GM19240 (cell line): ENCODE data around the gene GSC2.
A peak's percentile ranks its signal among the peaks of the same experiment; 100 is the strongest.

Experiments
- DNase-seq: peaks from one replicate; pipeline ENCODE4 v3.0.0; 2011; ENCODE audit warnings: low spot score; ENCODE audit not compliant: insufficient read length

Gene GSC2

GRCh38 chr22:19134176-19134831 is 15.8 kb downstream of the GSC2 start:
- DNase-seq = no peak

- no peak for DNase-seq
Measured at GRCh38 chr22:19133561-19133960, 16.5 kb downstream of the GSC2 start.

- no peak for DNase-seq
Measured at GRCh38 chr22:19132693-19133400, 17.2 kb downstream of the GSC2 start.

- no peak for DNase-seq
Measured at GRCh38 chr22:19132153-19132552, 17.9 kb downstream of the GSC2 start.

GRCh38 chr22:19131685-19132015 is 18.4 kb downstream of the GSC2 start:
- DNase-seq = no peak

GRCh38 chr22:19130959-19131684 is 19.0 kb downstream of the GSC2 start, which contains the start of gene TSSK2:
Gene TSSK2 (plus strand): TSS chr22:19131308. CDS start chr22:19131400, 92 bp downstream.
- no peak for DNase-seq

GRCh38 chr22:19129871-19130270 is 20.2 kb downstream of the GSC2 start:
- DNase-seq = no peak

- no peak for DNase-seq
Measured at GRCh38 chr22:19128946-19129727, 21.0 kb downstream of the GSC2 start.

GRCh38 chr22:19128009-19128401 is 22.1 kb downstream of the GSC2 start:
- no peak for DNase-seq

- no peak for DNase-seq
Measured at GRCh38 chr22:19127329-19128008, 22.6 kb downstream of the GSC2 start.

GRCh38 chr22:19126309-19127273 is 23.5 kb downstream of the GSC2 start:
- DNase-seq = no peak

GRCh38 chr22:19125474-19126308 is 24.4 kb downstream of the GSC2 start:
- no peak for DNase-seq

GRCh38 chr22:19125011-19125410 is 25.1 kb downstream of the GSC2 start:
- no peak for DNase-seq

GRCh38 chr22:19124377-19124776 is 25.7 kb downstream of the GSC2 start:
- DNase-seq = no peak

GRCh38 chr22:19123936-19124335 is 26.2 kb downstream of the GSC2 start:
- no peak for DNase-seq

GRCh38 chr22:19122752-19123492 is 27.2 kb downstream of the GSC2 start:
- DNase-seq = no peak

GRCh38 chr22:19122143-19122751 is 27.8 kb downstream of the GSC2 start, which contains the start of gene DGCR2:
Gene DGCR2 (minus strand): TSS chr22:19122412. CDS start chr22:19122206, 206 bp downstream.
- DNase-seq = peak; percentile 98

- no peak for DNase-seq
Measured at GRCh38 chr22:19121631-19122142, 28.4 kb downstream of the GSC2 start.
